OCI-M1 (cell line): ENCODE results near the gene OR2AJ1.
A peak's percentile ranks its signal among the peaks of the same experiment; 100 is the strongest.

ENCODE experiments used
- DNase-seq: peaks from one replicate; lab custom pipeline; 2025; lab: John Stamatoyannopoulos, UW

The OR2AJ1 gene

GRCh38 chr1:247962911-247963588 lies 38.4 kb downstream of the OR2AJ1 start:
- peak; percentile 98 for DNase-seq

- no peak for DNase-seq
Measured at GRCh38 chr1:247964933-247965332, 40.2 kb downstream of the OR2AJ1 start, which contains the start of gene OR2AK2. Gene OR2AK2, plus strand, starts transcription at chr1:247965233. Its CDS starts 144 bp downstream, at chr1:247965377.

- DNase-seq = peak; percentile 54
Measured at GRCh38 chr1:247966532-247967204, 42.0 kb downstream of the OR2AJ1 start.
